HEK293 (cell line): ENCODE results near the gene NUDT21.

Source experiments
- CTCF ChIA-PET: fragments of 350-600 bp; formaldehyde crosslinking; extraction: SDS; loops from one replicate; lab custom pipeline; 2021; ENCODE audit warnings: antibody characterized with exemption; lab: Yijun Ruan, JAX
- POLR2A ChIA-PET: fragments of 300-600 bp; formaldehyde crosslinking; extraction: SDS; loops from one replicate; lab custom pipeline; 2020; ENCODE audit warnings: antibody characterized with exemption, inconsistent platforms; lab: Yijun Ruan, JAX
- H3K27ac ChIP-seq: fragments of 200-500 bp; sonication (Bioruptor generic); 2 replicates; pipeline ENCODE4 v1.5.1; 2014; ENCODE audit warnings: low read depth, low read length, control low read depth, inconsistent platforms; ENCODE audit errors: extremely low read depth
- H3K36me3 ChIP-seq, 2 experiments: fragments of 200-500 bp in 1 of 2; sonication (Bioruptor generic) in 1 of 2; 1 replicate in 1 of 2; 2 replicates in 1 of 2; pipeline ENCODE4 v1.5.1; 2014 to 2017; ENCODE audit warnings: inconsistent platforms in 2 of 2, low read length in 2 of 2; ENCODE audit not compliant: control insufficient read depth in 2 of 2, insufficient read depth in 1 of 2
- H3K4me1 ChIP-seq: fragments of 200-500 bp; sonication (Bioruptor generic); 2 replicates; pipeline ENCODE4 v1.5.1; 2014; ENCODE audit warnings: mild to moderate bottlenecking, low read length, inconsistent platforms; ENCODE audit not compliant: control insufficient read depth, insufficient read depth
- H3K4me3 ChIP-seq: 2 replicates; pipeline ENCODE4 v1.5.1; 2011; ENCODE audit warnings: low read depth, mild to moderate bottlenecking, control low read depth, low read length, moderate library complexity
- H3K9me3 ChIP-seq: fragments of 200-500 bp; sonication (Bioruptor generic); 2 replicates; pipeline ENCODE4 v1.5.1; 2014; ENCODE audit warnings: low read depth, low read length, inconsistent platforms; ENCODE audit not compliant: control insufficient read depth, insufficient read depth
- BCL11A ChIP-seq: fragments of 450-650 bp; formaldehyde crosslinking; IDR thresholded peaks from 2 replicates; pipeline ENCODE4 v1.5.1; 2016; ENCODE audit warnings: low read depth, missing biosample characterization, missing genetic modification characterization
- GFI1B ChIP-seq: fragments of 450-650 bp; formaldehyde crosslinking; IDR thresholded peaks from 2 replicates; pipeline ENCODE4 v1.5.1; 2016; ENCODE audit warnings: missing biosample characterization, missing genetic modification characterization
- IKZF3 ChIP-seq: fragments of 450-650 bp; IDR thresholded peaks from 2 replicates; pipeline ENCODE4 v1.5.0; 2018; ENCODE audit warnings: missing biosample characterization, mild to moderate bottlenecking, missing genetic modification characterization, moderate library complexity
- MEIS1 ChIP-seq: sonication (generic); formaldehyde crosslinking; IDR thresholded peaks from 2 replicates; pipeline ENCODE4 v1.8.1; 2022; ENCODE audit warnings: missing genetic modification reagents, mild to moderate bottlenecking, borderline replicate concordance
- PRDM10 ChIP-seq: fragments of 450-650 bp; formaldehyde crosslinking; IDR thresholded peaks from 2 replicates; pipeline ENCODE4 v1.5.1; 2016; ENCODE audit warnings: missing biosample characterization, missing genetic modification characterization
- SP2 ChIP-seq: fragments of 450-650 bp; formaldehyde crosslinking; IDR thresholded peaks from 2 replicates; pipeline ENCODE4 v1.5.1; 2016; ENCODE audit warnings: missing biosample characterization, missing genetic modification characterization
- ZBTB17 ChIP-seq: fragments of 450-650 bp; formaldehyde crosslinking; IDR thresholded peaks from 2 replicates; pipeline ENCODE4 v1.5.1; 2016; ENCODE audit warnings: missing biosample characterization, missing genetic modification characterization
- ZBTB20 ChIP-seq: fragments of 450-650 bp; formaldehyde crosslinking; IDR thresholded peaks from 2 replicates; pipeline ENCODE4 v1.5.1; 2016; ENCODE audit warnings: missing biosample characterization, missing genetic modification characterization
- ZBTB6 ChIP-seq: fragments of 450-650 bp; formaldehyde crosslinking; IDR thresholded peaks from 2 replicates; pipeline ENCODE4 v1.5.1; 2017; ENCODE audit warnings: missing biosample characterization, missing genetic modification characterization
- ZFP37 ChIP-seq: fragments of 450-650 bp; formaldehyde crosslinking; IDR thresholded peaks from 2 replicates; pipeline ENCODE4 v1.5.1; 2016; ENCODE audit warnings: missing biosample characterization, missing genetic modification characterization
- ZNF274 ChIP-seq, 2 experiments: fragments of 200-500 bp in 1 of 2; fragments of 450-650 bp in 1 of 2; sonication (Bioruptor generic) in 1 of 2; formaldehyde crosslinking in 1 of 2; IDR thresholded peaks; 2 replicates each; pipeline versions ENCODE4 v1.5.1 to v1.6.1; 2014 to 2016; ENCODE audit warnings: borderline replicate concordance in 1 of 2, inconsistent platforms in 1 of 2, low read length in 1 of 2, missing biosample characterization in 1 of 2, missing genetic modification characterization in 1 of 2
- ZNF292 ChIP-seq: fragments of 450-650 bp; formaldehyde crosslinking; IDR thresholded peaks from 2 replicates; pipeline ENCODE4 v1.5.1; 2016; ENCODE audit warnings: low read depth, missing biosample characterization, missing genetic modification characterization, borderline replicate concordance
- ZNF335 ChIP-seq: fragments of 450-650 bp; formaldehyde crosslinking; conservative IDR thresholded peaks from 2 replicates; pipeline ENCODE4 v1.5.1; 2016; ENCODE audit warnings: missing biosample characterization, missing genetic modification characterization
- ZNF426 ChIP-seq: fragments of 450-650 bp; formaldehyde crosslinking; IDR thresholded peaks from 2 replicates; pipeline ENCODE4 v1.5.1; 2017; ENCODE audit warnings: missing biosample characterization, missing genetic modification characterization, mild to moderate bottlenecking, inconsistent platforms, moderate library complexity
- ZNF571 ChIP-seq: fragments of 450-650 bp; formaldehyde crosslinking; IDR thresholded peaks from 2 replicates; pipeline ENCODE4 v1.5.0; 2017; ENCODE audit warnings: missing biosample characterization, missing genetic modification characterization
- ZNF777 ChIP-seq: fragments of 450-650 bp; formaldehyde crosslinking; IDR thresholded peaks from 2 replicates; pipeline ENCODE4 v1.5.1; 2017; ENCODE audit warnings: missing biosample characterization, missing genetic modification characterization, borderline replicate concordance
- TF ChIP-seq, protein P1 (sequence below): fragments of 450-650 bp; formaldehyde crosslinking; IDR thresholded peaks from 2 replicates; pipeline ENCODE4 v1.5.1; 2016; ENCODE audit warnings: missing biosample characterization, missing genetic modification characterization
- TF ChIP-seq, protein P2 (sequence below): fragments of 450-650 bp; formaldehyde crosslinking; IDR thresholded peaks from 2 replicates; pipeline ENCODE4 v1.5.1; 2017; ENCODE audit warnings: missing biosample characterization, missing genetic modification characterization
- TF ChIP-seq, protein P3 (sequence below): fragments of 450-650 bp; formaldehyde crosslinking; IDR thresholded peaks from 2 replicates; pipeline ENCODE4 v1.5.1; 2016; ENCODE audit warnings: missing biosample characterization, missing genetic modification characterization
- TF ChIP-seq, protein P4 (sequence below): fragments of 450-650 bp; formaldehyde crosslinking; IDR thresholded peaks from 2 replicates; pipeline ENCODE4 v1.5.1; 2016; ENCODE audit warnings: missing biosample characterization, missing genetic modification characterization, borderline replicate concordance
- TF ChIP-seq, protein P5 (sequence below): IDR thresholded peaks from 2 replicates; pipeline ENCODE4 v1.6.1; 2011; ENCODE audit warnings: mild to moderate bottlenecking, low read depth, low read length, borderline replicate concordance

NUDT21 gene

DNA sequence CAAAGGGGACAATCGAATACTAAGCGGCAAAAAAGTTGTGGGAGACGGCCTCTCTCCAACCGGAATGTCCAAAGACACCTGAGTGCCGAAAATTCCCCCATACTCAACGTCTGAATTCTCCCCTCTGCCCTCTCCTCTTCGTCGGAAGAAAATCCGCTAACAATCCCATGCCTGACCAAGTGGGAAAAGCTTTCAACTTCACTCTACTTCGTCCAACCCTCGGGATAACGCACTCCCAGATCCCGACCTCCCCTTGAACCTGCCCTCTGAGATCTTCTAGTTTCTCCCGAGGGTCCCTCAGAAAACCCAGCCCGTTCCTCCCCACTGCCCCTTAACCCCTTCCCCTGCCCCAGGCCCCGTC lies 26.7 kb downstream of the NUDT21 start:
- peaks cover 24% of the 10 kb centered on the region for H3K4me1 ChIP-seq
- peaks cover 0 to under 1% of the 10 kb centered on the region in 2 experiments; a peak in 1 of 3 replicates for H3K36me3 ChIP-seq
- TF ChIP-seq MEIS1: no peak
- no peak for TF ChIP-seq ZNF292 (tag by site-specific recombination)
- no peak for TF ChIP-seq ZNF426 (tag by site-specific recombination)
- peak; percentile 46; the same call in 1 of the 2 replicates for TF ChIP-seq ZNF777 (tag by site-specific recombination)
- TF ChIP-seq, protein P1, sequence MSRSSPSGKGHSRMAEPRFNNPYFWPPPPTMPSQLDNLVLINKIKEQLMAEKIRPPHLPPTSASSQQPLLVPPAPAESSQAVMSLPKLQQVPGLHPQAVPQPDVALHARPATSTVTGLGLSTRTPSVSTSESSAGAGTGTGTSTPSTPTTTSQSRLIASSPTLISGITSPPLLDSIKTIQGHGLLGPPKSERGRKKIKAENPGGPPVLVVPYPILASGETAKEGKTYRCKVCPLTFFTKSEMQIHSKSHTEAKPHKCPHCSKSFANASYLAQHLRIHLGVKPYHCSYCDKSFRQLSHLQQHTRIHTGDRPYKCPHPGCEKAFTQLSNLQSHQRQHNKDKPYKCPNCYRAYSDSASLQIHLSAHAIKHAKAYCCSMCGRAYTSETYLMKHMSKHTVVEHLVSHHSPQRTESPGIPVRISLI (tag by site-specific recombination): no peak
- peak; percentile 47 for TF ChIP-seq ZNF335 (tag by site-specific recombination)
- no peak for TF ChIP-seq ZNF571 (tag by site-specific recombination)
- 0 out of 2 replicates have a peak, but pooled peaks have one; percentile 33 for TF ChIP-seq BCL11A (tag by site-specific recombination)
- TF ChIP-seq GFI1B: peak; percentile 43; the same call in 1 of the 2 replicates
- TF ChIP-seq, protein P2, sequence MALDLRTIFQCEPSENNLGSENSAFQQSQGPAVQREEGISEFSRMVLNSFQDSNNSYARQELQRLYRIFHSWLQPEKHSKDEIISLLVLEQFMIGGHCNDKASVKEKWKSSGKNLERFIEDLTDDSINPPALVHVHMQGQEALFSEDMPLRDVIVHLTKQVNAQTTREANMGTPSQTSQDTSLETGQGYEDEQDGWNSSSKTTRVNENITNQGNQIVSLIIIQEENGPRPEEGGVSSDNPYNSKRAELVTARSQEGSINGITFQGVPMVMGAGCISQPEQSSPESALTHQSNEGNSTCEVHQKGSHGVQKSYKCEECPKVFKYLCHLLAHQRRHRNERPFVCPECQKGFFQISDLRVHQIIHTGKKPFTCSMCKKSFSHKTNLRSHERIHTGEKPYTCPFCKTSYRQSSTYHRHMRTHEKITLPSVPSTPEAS: no peak
- TF ChIP-seq ZBTB20 (tag by site-specific recombination): peak; percentile 66; the same call in 1 of the 2 replicates
- TF ChIP-seq ZBTB17 (tag by site-specific recombination): peak; percentile 12; the same call in 1 of the 2 replicates
- peak; percentile 50; the same call in 1 of the 2 replicates for TF ChIP-seq IKZF3 (tag by site-specific recombination)
- TF ChIP-seq, protein P3, sequence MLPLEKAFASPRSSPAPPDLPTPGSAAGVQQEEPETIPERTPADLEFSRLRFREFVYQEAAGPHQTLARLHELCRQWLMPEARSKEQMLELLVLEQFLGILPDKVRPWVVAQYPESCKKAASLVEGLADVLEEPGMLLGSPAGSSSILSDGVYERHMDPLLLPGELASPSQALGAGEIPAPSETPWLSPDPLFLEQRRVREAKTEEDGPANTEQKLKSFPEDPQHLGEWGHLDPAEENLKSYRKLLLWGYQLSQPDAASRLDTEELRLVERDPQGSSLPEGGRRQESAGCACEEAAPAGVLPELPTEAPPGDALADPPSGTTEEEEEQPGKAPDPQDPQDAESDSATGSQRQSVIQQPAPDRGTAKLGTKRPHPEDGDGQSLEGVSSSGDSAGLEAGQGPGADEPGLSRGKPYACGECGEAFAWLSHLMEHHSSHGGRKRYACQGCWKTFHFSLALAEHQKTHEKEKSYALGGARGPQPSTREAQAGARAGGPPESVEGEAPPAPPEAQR (tag by site-specific recombination): no peak
- no peak for TF ChIP-seq ZNF274 (IDR thresholded peaks at IDR 0.05; ENCODE audit: low read length)
- no peak for TF ChIP-seq ZNF274 (tag by site-specific recombination; IDR thresholded peaks at IDR 0.05; ENCODE audit: borderline replicate concordance)
- peak; percentile 57 for TF ChIP-seq PRDM10 (tag by site-specific recombination)
- TF ChIP-seq SP2 (tag by site-specific recombination): peak; percentile 45
- TF ChIP-seq ZFP37 (tag by site-specific recombination): no peak
- TF ChIP-seq ZBTB6 (tag by site-specific recombination): no peak
- TF ChIP-seq, protein P4, sequence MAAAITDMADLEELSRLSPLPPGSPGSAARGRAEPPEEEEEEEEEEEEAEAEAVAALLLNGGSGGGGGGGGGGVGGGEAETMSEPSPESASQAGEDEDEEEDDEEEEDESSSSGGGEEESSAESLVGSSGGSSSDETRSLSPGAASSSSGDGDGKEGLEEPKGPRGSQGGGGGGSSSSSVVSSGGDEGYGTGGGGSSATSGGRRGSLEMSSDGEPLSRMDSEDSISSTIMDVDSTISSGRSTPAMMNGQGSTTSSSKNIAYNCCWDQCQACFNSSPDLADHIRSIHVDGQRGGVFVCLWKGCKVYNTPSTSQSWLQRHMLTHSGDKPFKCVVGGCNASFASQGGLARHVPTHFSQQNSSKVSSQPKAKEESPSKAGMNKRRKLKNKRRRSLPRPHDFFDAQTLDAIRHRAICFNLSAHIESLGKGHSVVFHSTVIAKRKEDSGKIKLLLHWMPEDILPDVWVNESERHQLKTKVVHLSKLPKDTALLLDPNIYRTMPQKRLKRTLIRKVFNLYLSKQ (tag by site-specific recombination): no peak
- TF ChIP-seq, protein P5, sequence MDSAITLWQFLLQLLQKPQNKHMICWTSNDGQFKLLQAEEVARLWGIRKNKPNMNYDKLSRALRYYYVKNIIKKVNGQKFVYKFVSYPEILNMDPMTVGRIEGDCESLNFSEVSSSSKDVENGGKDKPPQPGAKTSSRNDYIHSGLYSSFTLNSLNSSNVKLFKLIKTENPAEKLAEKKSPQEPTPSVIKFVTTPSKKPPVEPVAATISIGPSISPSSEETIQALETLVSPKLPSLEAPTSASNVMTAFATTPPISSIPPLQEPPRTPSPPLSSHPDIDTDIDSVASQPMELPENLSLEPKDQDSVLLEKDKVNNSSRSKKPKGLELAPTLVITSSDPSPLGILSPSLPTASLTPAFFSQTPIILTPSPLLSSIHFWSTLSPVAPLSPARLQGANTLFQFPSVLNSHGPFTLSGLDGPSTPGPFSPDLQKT: no peak
- H3K27ac ChIP-seq: peak overlapping the region; percentile 95; the same call in 1 of the 2 replicates
- ChIA-PET CTCF (interaction anchor here (0.6 to 1.1 kb wide), 2 partner anchors 41 to 173 kb away, joined by 3 read pairs; no protein-coding TSS in a partner anchor), POLR2A (no interaction called here)
- no peaks in the 10 kb centered on the region for H3K9me3 ChIP-seq
- peak overlapping the region; percentile 81 for H3K4me3 ChIP-seq
